Kidney glomerular epithelial cell (primary cell): ENCODE data around the gene C15orf39.

Experiments
- DNase-seq: peaks from one replicate; lab custom pipeline; 2025; lab: John Stamatoyannopoulos, UW

Gene C15orf39

DNA sequence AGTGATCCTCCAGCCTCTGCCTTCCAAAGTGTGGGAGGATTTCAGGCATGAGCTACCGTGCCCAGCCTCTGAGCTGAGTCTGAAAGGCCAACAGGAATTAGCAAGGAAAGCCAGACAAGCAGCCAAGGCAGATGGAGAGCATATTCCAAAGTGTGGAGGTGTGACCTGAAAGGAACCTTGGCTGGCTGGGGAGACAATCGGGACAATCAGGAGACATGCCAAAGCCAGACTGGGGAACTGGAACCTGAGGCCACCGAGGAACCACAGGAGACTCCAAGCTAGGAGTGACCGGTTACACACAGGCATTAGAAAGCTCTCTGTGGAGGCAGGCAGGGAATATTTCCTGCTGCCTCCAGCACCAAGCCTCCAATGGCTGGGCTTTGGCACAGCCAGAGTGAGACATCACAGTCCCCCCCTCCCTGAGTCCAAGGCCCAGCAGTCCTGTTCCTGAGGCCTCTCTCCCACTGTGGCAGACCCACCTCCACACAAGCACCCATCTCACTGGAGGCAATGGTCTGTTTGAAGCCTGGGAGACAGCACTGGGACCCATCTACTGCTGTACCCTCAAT is 4.5 kb upstream of the C15orf39 start:
- DNase-seq, result no peak

DNA sequence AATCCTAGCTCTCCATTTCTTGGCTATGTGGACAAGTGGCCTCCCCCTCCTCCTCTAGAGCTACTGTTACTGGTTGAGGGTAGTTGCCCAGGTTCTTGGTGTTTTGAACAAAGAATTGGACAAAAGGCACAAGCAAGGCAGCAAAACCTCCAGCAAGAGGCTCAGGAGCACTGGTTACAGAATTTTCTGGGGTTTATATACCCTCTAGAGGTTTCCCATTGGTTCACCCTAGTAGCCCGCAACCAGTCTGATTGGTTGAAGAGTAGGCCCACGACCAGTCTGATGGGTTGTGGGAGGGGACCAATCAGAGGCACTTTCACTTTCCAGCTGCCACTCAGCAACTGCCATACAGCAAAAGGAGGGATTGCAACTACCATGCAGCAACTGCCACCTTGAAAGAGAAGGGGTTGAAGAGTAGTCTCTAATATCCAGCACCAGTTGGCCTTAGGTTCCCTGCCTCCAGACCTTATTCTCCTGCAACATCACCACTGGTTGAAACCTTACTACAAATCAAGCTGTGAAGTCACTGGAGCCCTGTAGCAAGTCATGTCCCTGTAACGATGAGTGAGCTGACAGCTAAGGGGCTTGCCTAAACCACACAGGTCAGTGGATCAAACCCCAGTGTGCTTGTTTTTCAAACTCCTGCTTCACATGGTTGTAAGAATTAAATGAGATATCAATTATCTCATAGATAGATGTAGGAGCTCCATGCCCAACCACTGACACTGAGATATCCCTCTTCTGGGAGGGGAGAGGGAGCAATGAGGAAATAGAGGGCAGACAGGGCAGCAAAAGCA is 2.9 kb upstream of the C15orf39 start:
- DNase-seq, result peak; percentile 4

GRCh38 chr15:75199357-75199940 is 2.2 kb upstream of the C15orf39 start:
- no peak for DNase-seq

- DNase-seq, result no peak
Observed at GRCh38 chr15:75200391-75200764, 1.3 kb upstream of the C15orf39 start.

GRCh38 chr15:75200765-75201615 is 692 bp upstream of the C15orf39 start:
- DNase-seq, result no peak

DNA sequence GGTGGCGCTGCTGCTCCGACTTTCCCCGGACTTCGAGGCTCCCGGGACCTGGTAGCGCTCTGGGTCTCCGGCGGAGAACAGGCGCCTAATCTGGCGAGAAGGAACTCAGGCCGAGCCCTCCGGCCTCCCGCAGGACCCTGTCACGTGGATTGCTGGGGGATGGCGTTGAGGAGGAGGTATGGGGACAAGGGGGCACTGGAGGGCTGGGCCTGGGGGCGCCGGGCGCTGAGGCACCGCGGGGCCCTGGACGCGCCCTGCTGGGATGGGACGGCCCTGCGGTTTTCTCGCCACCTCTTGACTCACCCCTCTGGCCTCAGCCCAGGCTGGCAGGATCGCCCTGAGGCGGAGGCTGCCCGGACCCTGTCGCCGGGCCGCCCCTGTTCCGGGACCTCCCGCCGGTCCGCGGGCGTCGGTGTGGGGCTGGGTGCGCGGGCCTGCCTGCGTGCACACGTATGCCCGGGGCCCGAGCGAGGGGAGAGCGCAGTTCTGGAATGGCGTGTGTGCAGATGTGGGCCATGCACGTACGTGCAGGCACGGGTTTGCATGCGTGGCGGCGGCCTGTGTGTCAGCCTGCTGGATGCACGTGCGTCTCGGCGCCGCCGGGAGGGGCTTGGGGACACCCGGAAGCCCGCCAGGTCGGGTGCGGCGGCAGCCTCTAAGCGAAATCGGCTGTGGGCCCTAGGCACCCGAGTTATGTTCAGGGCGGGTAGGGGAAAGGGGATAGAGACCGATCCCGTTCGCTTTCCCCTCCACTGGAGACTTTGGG is 752 bp downstream of the C15orf39 start:
- peak; percentile 33 for DNase-seq

- DNase-seq, result no peak
Observed at GRCh38 chr15:75203017-75203907, 1.6 kb downstream of the C15orf39 start.

DNA sequence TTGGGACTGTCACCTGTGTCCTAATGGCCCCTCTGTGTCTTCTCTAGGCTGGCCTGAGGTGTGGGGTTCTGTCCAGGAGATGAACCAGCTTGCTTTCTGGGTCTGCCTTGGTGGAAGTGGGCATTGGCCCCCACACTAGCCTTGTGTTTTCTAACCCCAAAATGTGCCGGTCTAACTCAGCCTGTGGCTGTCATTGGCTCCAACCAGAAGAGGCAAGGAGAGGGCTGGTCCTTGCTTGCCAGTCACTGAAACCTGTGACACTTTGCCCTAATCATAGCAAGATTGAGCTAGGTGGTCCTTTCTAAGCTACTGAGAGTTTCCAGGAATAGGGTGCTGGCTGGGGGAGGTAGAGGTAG is 2.2 kb downstream of the C15orf39 start:
- DNase-seq, result no peak

DNA sequence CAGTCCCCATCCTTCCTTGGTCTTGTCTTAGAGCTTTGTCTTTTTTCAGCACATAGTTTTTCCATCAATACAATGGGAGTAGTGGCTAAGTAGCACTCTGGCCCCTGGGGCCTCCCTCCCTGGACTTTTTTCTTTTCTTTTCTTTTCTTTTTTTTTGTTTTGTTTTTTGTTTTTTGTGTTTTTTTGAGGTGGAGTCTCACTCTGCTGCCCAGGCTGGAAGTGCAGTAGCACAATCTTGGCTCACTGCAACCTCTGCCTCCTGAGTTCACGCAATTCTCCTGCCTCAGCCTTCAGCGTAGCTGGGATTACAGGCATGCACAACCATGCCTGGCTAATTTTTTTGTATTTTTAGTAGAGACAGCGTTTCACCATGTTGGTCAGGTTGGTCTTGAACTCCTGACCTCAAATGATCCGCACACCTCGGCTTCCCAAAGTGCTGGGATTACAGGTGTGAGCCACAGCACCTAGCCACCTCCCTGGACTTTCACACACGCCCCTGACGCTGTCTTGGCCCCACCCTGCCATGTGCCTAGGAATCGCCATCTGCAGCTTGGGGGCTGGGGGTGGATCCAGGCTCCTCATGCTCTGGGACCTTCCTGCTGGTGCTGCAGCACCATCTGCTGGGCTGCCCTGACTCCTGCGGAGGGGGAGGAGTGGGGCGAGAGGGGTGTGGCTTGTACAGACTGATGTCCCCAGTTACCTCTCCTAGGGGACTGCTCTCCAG is 2.8 kb downstream of the C15orf39 start:
- DNase-seq, result peak; percentile 70

- DNase-seq, result no peak
Observed at GRCh38 chr15:75205064-75205395, 3.3 kb downstream of the C15orf39 start.

- no peak for DNase-seq
Observed at GRCh38 chr15:75206006-75206405, 4.3 kb downstream of the C15orf39 start.

GRCh38 chr15:75206803-75207617 is 5.3 kb downstream of the C15orf39 start:
- DNase-seq, result no peak

- DNase-seq, result no peak
Observed at GRCh38 chr15:75207618-75208500, 6.2 kb downstream of the C15orf39 start.

DNA sequence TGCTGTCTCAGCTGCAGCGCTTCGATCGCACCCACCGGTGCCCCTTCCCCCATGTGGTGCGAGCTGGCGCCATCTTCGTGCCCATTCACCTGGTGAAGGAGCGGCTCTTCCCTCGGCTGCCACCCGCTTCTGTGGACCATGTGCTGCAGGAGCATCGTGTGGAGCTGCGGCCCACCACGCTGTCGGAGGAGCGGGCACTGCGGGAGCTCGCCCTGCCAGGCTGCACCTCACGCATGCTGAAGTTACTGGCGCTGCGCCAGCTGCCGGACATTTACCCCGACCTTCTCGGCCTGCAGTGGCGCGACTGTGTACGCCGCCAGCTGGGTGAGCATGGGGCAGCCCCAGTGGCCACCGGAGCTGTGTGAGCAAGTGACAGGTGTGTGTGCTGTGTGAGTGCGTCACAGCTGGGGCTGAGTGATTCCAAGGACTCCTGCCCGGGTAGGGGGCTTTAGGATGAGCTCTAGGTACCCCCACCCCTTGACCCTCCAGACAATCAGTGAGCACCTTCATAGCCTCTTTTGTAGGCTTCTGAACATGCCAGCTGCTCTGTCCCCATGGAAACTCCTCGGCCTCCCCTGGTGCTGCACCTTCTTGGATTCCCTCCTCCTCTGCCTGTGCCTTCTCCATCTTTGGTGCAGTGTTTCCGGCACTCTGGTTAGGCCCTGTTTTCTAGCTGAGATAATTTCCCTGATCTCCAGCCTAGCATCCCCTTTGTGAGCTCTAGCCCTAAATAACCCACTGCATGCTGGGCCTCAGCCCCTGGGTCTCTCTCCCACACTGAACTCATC is 7.0 kb downstream of the C15orf39 start:
- DNase-seq, result no peak

DNA sequence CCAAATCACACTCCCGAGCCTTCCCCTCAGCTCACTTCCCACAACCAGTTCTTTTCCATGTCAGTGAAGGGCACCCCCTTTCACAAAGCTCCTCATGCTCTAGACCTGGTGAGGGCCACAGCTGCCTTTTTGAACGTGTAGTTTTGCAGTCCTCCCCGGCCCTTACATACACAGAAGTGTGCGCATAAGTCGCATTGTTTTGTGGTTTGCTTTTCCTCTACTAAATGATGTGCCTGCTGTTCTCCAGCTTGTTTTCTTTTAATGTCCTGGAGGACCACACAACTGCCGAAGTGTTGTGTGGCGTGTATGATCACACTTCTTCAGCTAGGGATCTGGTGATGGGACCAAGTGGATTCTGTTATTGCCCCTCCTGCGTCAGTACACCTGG is 7.6 kb downstream of the C15orf39 start:
- DNase-seq, result no peak

DNA sequence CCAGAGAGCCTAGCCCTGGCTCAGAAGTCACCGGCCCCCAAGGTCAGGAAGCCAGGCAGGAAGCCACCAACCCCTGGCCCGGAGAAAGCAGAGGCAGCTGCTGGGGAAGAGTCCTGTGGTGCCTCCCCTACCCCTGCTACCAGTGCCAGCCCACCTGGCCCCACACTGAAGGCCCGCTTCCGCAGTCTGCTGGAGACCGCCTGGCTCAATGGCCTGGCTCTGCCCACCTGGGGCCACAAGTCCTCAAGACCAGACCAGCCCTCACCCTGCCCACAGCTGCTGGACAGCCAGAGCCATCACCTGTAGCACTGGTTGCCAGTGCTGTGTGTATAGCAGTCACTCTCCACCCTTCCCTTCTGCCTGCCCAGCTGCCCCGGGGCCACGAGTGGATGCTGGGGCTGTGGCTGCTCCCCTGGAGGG is 9.1 kb downstream of the C15orf39 start:
- no peak for DNase-seq

DNA sequence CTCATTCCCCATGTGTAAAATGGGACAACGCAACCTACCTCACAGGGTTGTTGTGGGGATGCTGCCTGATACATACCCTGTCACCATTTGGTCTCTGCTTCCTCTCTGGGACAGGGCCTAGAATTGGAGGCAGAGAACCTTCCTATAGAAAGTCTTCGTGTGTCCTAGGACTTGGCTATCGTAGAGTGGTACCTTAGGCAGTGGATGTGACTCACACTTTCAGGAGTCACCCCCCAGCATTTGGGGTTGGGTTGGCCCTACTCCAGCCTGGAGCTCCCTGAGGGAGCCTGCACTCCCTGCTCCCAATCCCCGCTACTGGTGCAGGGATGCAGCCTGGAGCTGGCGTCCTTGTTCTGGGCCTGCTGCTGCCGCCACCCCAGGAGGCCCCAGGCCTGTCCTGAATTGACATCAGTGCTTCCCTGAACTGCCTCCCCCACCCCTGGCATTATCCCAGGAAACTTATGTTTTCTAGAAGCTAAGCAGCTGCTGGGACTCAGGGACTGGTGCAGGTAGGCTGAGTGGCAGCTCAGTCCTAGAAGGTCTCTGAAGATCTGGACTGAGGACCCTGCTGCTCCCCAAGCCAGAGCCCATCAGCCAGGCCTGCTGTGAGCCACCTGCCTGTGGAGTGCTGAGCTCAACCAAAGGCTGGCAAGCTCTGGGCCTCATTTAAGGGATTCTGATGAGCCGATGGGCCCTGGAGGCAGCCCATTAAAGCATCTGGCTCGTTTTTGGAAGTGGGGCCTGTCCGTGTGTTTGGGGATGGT is 9.9 kb downstream of the C15orf39 start:
- DNase-seq, result no peak
